Keratinocyte (primary cell): ENCODE results near the gene ZNF100. TPM values are rescaled to one million over a fixed set of nuclear protein-coding genes. Genes with fewer than 3 reads are reported as not detected.

Source experiments
- DNase-seq: peaks from one replicate; pipeline ENCODE4 v3.0.0-alpha.2; 2011; ENCODE audit warnings: low read depth, missing footprints, low spot score
- FAIRE-seq: peaks from 2 replicates; lab custom pipeline; 2011; peaks lifted over from hg19 to GRCh38; lab: Jason Lieb, UNC
- H2AFZ ChIP-seq: 2 replicates; pipeline ENCODE4 v1.6.0; 2012; ENCODE audit warnings: low read length, control low read depth, inconsistent platforms; ENCODE audit not compliant: control insufficient read depth
- H3K27ac ChIP-seq: 2 replicates; pipeline ENCODE4 v1.5.1; 2011; ENCODE audit warnings: low read length; ENCODE audit not compliant: control insufficient read depth, insufficient read depth
- H3K27me3 ChIP-seq: 3 replicates; pipeline ENCODE4 v1.6.0; 2011; ENCODE audit warnings: low read length; ENCODE audit not compliant: control insufficient read depth, insufficient read depth; ENCODE audit errors: extremely low read depth
- H3K36me3 ChIP-seq, 2 experiments: 2 replicates in 1 of 2; 3 replicates in 1 of 2; pipeline ENCODE4 v1.5.1; 2011; ENCODE audit warnings: low read length in 2 of 2, mild to moderate bottlenecking in 1 of 2; ENCODE audit not compliant: control insufficient read depth in 2 of 2, insufficient read depth in 2 of 2; ENCODE audit errors: extremely low read depth in 1 of 2
- H3K4me1 ChIP-seq: 3 replicates; pipeline ENCODE4 v1.5.1; 2011; ENCODE audit warnings: low read length; ENCODE audit not compliant: control insufficient read depth, insufficient read depth; ENCODE audit errors: extremely low read depth
- H3K4me2 ChIP-seq: 3 replicates; pipeline ENCODE4 v1.6.0; 2011; ENCODE audit warnings: low read depth, low read length; ENCODE audit not compliant: control insufficient read depth, insufficient read depth; ENCODE audit errors: extremely low read depth
- H3K4me3 ChIP-seq, 3 experiments: fragments of 200-600 bp in 1 of 3; sonication (generic) in 1 of 3; 2 replicates in 2 of 3; 3 replicates in 1 of 3; pipeline ENCODE4 v1.5.1; 2011 to 2016; ENCODE audit warnings: low read length in 3 of 3, mild to moderate bottlenecking in 3 of 3, control low read depth in 2 of 3, inconsistent platforms in 1 of 3, low read depth in 1 of 3, mixed read lengths in 1 of 3, mixed run types in 1 of 3, moderate library complexity in 1 of 3; ENCODE audit not compliant: control insufficient read depth in 2 of 3, insufficient read depth in 2 of 3; ENCODE audit errors: extremely low read depth in 1 of 3
- H3K79me2 ChIP-seq: 2 replicates; pipeline ENCODE4 v1.6.0; 2012; ENCODE audit warnings: low read length; ENCODE audit not compliant: control insufficient read depth, insufficient read depth
- H3K9ac ChIP-seq: 3 replicates; pipeline ENCODE4 v1.6.0; 2011; ENCODE audit warnings: low read length; ENCODE audit not compliant: control insufficient read depth, insufficient read depth; ENCODE audit errors: extremely low read depth
- H3K9me1 ChIP-seq: 3 replicates; pipeline ENCODE4 v1.6.0; 2011; ENCODE audit warnings: low read length; ENCODE audit not compliant: control insufficient read depth, insufficient read depth; ENCODE audit errors: extremely low read depth
- H3K9me3 ChIP-seq: 2 replicates; pipeline ENCODE4 v1.5.1; 2012; ENCODE audit warnings: low read depth, low read length; ENCODE audit not compliant: control insufficient read depth
- H4K20me1 ChIP-seq: 3 replicates; pipeline ENCODE4 v1.6.0; 2011; ENCODE audit warnings: low read length; ENCODE audit not compliant: control insufficient read depth, insufficient read depth; ENCODE audit errors: extremely low read depth
- CTCF ChIP-seq, 3 experiments: IDR thresholded peaks in 1 of 3; conservative IDR thresholded peaks in 1 of 3; optimal IDR thresholded peaks in 1 of 3; 2 replicates in 2 of 3; 3 replicates in 1 of 3; pipeline versions ENCODE3 to v1.5.1; 2011; ENCODE audit warnings: low read length in 3 of 3, mild to moderate bottlenecking in 3 of 3, moderate library complexity in 2 of 3, control low read depth in 1 of 3, inconsistent platforms in 1 of 3; ENCODE audit not compliant: insufficient read depth in 2 of 3; ENCODE audit errors: extremely low read depth in 1 of 3
- EZH2 ChIP-seq: IDR thresholded peaks from one replicate; pipeline ENCODE4 v1.6.1; 2012; ENCODE audit warnings: inconsistent platforms, mild to moderate bottlenecking, low read length, moderate library complexity
- dilution Hi-C: fragments of 300-500 bp; cut with MboI; formaldehyde crosslinking; loops from one replicate; pipeline ENCODE4 v1.7.0; 2020; ENCODE audit warnings: low sequenced_read_pairs; ENCODE audit not compliant: extremely low pct_ligation_motif_present
- polyA plus RNA-seq, 5 experiments: library from polyadenylated mRNA; depleted of rRNA in 3 of 5; stranded (reverse) in 3 of 5; stranded (forward) in 1 of 5; unstranded in 1 of 5; fragments of >200 nt; gene quantifications; 1 replicate in 1 of 5; 2 replicates in 3 of 5; 3 replicates in 1 of 5; pipeline versions ENCODE4 v1.2.1 to v1.2.3, GENCODE V29; 2011 to 2012; ENCODE audit warnings: missing spikeins in 2 of 5, low read depth in 1 of 5, low replicate concordance in 1 of 5

The ZNF100 gene
- polyA plus RNA-seq, 1 donor (not counting 4 experiments of a cell fraction or from before 2014, with no cell fraction given), result 4.7 TPM

- H3K79me2 ChIP-seq, result no peaks in the 10 kb centered on the region
- H2AFZ ChIP-seq, result no peak overlapping the region
- H4K20me1 ChIP-seq, result no peaks in the 10 kb centered on the region
- H3K4me2 ChIP-seq, result no peak overlapping the region
- dilution Hi-C loops, result no loop called here
- DNase-seq (no peak), FAIRE-seq (no peak)
- no peaks in the 10 kb centered on the region for H3K9me3 ChIP-seq
- no peaks in the 10 kb centered on the region for H3K27me3 ChIP-seq
- H3K4me3 ChIP-seq, result no peak overlapping the region
- H3K36me3 ChIP-seq, result no peaks in the 10 kb centered on the region
- H3K9ac ChIP-seq, result no peak overlapping the region
- TF ChIP-seq CTCF (optimal IDR thresholded peaks at IDR 0.05 in 1 of 3, IDR thresholded peaks at IDR 0.05 in 1 of 3, conservative IDR thresholded peaks at IDR 0.05 in 1 of 3; ENCODE audit: extremely low read depth in 1 of 3, insufficient read depth in 2 of 3, low read length in 3 of 3) (no peak), EZH2 (no peak)
- H3K9me1 ChIP-seq, result no peaks in the 10 kb centered on the region
- H3K27ac ChIP-seq, result no peak overlapping the region
- no peaks in the 10 kb centered on the region for H3K4me1 ChIP-seq
Observed at GRCh38 chr19:21699197-21699596, 68.2 kb downstream of the ZNF100 start.

- H3K27me3 ChIP-seq, result no peaks in the 10 kb centered on the region
- FAIRE-seq (no peak), DNase-seq (no peak)
- no peak overlapping the region for H3K9ac ChIP-seq
- H4K20me1 ChIP-seq, result no peaks in the 10 kb centered on the region
- TF ChIP-seq EZH2 (no peak), CTCF (optimal IDR thresholded peaks at IDR 0.05 in 1 of 3, IDR thresholded peaks at IDR 0.05 in 1 of 3, conservative IDR thresholded peaks at IDR 0.05 in 1 of 3; ENCODE audit: extremely low read depth in 1 of 3, insufficient read depth in 2 of 3, low read length in 3 of 3) (peak in 1 of 3 experiments; percentile 39)
- no peaks in the 10 kb centered on the region for H3K36me3 ChIP-seq
- no peaks in the 10 kb centered on the region for H3K4me1 ChIP-seq
- no peaks in the 10 kb centered on the region for H3K9me1 ChIP-seq
- H3K27ac ChIP-seq, result no peak overlapping the region
- no peak overlapping the region for H3K4me2 ChIP-seq
- no peak overlapping the region for H3K4me3 ChIP-seq
- no peaks in the 10 kb centered on the region for H3K9me3 ChIP-seq
- H2AFZ ChIP-seq, result no peak overlapping the region
- dilution Hi-C loops, result no loop called here
- H3K79me2 ChIP-seq, result no peaks in the 10 kb centered on the region
Observed at GRCh38 chr19:21698215-21698614, 69.2 kb downstream of the ZNF100 start.
